Hematopoietic multipotent progenitor cell treated with erythropoietin and hydrocortisone succinate and interleukin-3 and kit ligand, for 15 days (in vitro differentiated cells): ENCODE measurements around the gene HPSE2.

Experiments used
- DNase-seq: peaks from one replicate; pipeline ENCODE4 v3.0.0-alpha.2; 2015; ENCODE audit warnings: low spot score

HPSE2 gene

DNA sequence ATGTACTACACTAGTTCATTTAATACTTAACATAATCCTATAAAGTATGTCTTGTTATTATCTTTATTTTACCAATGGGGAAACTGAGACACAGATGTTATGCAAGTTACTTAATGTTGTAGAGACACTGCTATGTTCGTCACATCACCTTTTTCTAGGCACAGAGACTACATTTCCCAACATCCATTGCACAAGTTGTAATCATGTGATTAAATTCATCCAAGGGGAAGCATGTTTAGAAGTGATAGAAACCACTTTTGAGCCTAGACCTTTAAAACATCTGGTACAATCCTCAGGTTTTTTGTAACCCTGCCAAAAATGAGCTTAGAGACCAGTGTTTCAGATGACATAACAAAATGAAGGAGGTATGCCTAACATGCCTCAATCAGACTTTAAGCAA lies 402.1 kb downstream of the HPSE2 start:
- no peak for DNase-seq

DNA sequence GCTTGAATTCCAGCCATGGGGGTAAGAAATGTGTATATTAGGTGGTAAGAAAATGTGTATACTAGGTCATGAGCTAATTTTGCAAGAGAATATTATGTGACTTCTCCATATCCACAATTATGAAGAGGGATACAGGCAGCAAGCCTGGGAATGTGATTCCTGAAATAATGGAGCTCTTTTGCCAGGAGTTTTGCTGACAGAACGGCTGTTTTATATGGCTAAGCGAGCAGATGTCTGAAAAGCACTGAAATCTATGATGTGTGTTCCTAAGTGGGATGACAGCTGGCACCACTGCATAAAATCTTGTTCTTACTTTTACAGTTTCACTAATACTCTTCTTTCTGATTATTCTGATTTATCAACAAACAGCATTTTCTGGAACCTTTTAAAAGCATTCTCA lies 402.9 kb downstream of the HPSE2 start:
- DNase-seq, result no peak

DNA sequence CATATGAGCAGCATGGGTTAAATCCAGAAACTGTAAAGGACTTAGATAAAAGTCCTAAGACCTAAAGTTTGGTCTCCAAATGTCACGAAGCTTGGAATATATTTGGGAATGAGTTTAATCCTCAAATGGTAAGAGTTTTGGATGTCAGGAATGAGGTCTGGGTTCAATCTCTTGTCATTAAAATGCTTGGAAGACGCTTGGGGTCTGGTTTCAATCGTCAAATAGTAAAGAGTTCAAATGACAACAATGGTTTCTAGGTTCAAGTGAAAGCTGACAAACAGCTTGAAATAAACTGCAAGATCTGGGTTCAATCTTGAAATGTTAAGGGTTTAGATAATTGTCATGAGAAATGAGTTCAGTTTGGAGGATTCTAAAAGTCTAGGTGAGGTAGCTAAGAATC lies 403.5 kb downstream of the HPSE2 start:
- no peak for DNase-seq

- DNase-seq, result no peak
These were observed 404.3 kb downstream of the HPSE2 start for GRCh38 chr10:98831391-98831790.

DNA sequence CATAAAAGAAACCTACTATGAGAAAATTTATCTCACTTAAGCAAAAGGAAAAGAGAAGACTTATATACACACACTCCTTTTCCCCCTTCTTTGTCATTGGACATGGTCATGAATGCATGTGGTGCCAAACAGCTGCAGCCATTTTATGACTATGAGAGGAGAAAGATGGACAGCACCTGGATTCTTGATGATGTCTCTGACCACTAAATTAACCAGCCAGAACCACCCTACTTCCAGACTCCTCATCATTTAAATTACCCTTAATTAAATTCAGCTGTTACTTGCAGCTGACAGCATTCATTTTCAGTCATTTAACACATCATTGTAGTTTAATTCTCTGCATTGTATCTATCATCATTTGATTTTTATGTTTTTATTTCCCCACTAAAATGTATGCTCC lies 409.9 kb downstream of the HPSE2 start:
- DNase-seq, result no peak

DNA sequence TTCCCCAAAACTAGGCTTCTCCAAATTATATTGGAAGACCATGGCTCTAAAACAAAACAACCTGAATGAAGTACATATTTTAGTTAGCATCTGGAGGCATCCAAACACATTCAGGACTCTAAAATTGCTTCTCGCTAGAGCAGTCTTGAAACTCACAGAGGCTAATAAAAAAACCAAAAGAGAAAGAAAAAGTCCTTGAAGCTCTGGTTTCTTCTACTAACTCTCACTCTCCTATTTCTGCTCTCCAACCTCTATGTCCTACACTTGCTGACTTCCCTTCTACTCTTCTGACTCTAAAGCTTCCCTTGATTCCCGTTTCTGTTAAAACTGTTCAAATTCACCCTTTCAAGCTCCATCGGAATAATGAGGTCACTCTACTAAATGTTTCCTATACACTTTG lies 418.3 kb downstream of the HPSE2 start:
- no peak for DNase-seq

DNA sequence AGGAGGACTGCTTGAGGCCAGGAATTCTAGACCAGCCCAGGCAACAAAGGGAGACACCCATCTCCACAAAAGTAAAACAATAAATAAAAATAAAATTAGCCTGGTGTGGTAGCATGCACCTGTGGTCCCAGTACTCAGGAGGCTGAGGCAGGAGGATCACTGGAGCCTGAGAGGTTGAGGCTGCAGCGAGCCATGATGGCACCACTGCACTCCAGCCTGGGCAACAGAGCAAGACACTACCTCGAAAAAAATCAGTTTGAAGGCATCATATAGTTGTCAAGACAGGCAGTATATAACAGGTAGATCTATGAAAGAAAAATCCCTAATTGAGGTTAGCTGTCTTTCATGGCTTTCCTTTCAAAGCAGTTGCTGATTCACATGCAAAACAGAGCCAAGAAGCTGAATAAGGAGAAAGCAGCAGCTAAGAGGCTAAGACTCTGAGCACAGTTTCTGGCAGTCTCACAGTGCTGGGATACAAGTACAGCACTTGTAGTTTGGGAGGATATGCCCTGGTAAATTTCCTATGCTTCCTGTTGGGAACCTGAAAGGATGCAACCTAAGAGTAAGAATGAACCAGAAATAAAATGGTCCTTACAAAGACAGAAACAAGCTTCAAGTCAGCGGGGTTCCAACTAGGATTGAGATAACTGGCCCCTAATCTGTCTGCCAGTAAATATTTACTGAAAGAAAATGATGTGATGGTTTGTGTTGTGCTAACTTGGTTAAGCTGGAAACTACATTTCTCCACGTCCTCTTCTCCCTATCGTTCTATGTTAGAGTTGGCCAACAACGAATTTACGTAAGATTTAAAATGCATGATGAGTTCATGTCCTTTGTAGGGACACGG lies 420.4 kb downstream of the HPSE2 start:
- DNase-seq, result no peak

- no peak for DNase-seq
These were observed 421.2 kb downstream of the HPSE2 start for GRCh38 chr10:98814470-98814869.

DNA sequence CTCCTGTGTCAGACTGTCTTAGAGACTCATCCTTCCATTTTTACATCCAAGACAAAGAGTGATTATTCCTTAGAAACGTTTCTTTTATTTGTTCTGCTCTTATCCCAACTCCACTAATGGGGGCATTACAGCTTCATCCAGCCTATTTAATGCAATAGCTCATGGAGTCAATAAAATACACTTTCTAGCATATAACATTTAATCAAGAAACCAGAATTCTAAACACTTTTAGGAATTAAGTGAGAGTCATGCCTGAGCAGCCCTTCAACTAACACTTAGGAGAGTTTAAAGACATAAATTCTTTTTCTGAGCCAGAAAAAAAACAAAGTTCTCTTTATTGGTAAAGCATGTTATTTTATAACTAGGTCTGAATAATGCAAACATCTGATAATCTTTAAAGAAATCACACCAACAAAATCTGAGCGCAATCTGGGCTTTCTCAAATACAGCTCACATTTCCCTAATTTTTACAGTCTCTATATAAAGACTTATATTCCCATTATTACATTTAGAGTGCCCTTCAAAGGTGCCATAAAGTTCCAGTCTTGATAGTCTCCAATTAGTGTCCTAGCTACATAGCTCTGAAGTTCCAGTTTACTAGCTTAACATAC lies 427.3 kb downstream of the HPSE2 start:
- no peak for DNase-seq

DNA sequence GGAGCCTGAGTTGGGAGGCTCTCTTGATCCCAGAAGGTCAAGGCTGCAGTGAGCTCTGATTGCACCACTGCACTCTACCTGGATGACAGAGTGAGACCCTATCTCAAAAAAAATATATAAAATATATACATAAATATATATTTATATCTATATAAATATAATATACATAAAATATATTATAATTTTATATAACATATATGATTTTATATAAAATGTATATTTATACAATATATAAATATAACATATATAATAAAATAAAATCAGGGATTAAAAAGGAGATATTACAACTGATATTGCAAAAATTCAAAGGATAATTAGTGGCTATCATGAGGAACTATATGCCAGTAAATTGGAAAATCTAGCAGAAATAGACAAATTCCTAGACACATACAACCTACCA lies 435.4 kb downstream of the HPSE2 start:
- no peak for DNase-seq

- DNase-seq, result no peak
These were observed 440.2 kb downstream of the HPSE2 start for GRCh38 chr10:98795467-98795866.

GRCh38 chr10:98790817-98791216 lies 444.8 kb downstream of the HPSE2 start:
- peak; percentile 36 for DNase-seq

GRCh38 chr10:98778277-98778759 lies 457.3 kb downstream of the HPSE2 start:
- DNase-seq, result no peak

DNA sequence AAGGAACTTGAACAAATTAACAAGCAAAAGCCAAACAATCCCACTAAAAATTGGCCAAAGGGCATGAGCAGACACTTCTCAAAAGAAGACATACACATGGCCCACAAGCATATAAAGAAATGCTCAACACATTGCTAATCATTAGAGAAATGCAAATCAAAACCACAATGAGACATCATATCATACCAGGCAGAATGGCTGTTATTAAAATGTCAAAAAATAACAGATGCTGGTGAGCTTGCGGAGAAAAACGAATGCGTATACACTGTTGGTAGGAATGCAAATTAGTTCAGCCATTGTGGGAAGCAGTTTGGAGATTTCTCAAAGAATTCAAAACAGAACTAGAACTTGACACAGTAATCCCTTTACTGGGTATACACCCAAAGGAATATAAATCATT lies 477.2 kb downstream of the HPSE2 start:
- DNase-seq, result no peak

DNA sequence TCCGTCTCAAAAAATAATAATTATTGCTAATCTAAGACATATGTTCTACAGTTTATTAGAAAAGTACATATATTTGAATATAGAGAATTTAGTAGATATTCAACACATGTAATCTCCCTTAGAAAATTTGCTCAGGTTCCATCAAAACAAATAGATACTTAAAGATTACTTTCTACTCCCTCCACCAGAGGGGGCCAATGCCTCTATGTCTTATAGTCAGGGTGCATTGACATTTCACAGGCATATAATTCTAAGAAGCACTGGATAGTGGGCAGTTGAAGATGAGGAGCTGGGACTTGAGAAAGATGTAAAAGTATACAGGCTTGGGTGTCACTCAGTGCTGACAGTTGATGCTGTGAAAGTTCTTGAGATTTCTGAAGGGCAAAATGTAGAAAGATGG lies 487.4 kb downstream of the HPSE2 start:
- DNase-seq, result peak; percentile 43

DNA sequence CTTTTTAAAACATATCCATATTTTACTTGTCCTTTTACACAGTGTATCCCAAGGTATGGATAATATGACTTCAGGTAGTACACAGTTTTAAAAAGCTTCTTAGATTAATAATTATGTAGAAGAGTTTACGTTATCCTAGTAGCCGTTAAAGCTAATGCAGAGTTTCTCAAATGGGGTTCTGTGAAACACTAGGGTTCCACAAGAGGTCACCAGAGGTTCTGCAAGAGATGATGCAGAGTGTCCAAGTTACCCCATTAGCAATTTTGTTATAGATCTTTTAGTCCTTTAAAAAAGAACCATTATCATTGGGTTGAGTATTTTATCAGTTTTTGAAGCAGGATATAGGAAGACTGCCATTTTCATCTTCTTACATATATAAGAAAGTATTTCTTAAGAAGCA lies 490.0 kb downstream of the HPSE2 start:
- peak; percentile 6 for DNase-seq

DNA sequence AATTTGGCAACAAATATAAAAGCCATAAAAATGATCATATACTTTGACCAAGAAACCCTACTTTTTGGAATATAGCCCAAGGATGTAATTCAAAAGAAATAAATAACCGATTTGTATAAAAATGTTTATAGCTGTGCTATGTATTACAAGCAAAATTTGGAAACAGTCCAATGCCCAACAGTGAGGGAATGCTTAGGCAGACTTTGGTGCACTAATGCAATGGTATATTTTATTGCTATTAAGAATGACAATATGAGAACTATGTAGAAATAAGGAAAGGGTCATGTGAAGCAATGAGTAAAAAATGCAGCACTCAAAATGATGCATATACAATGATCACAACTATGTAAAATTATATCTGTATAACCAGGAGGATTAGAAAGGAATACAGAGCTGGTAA lies 515.1 kb downstream of the HPSE2 start:
- no peak for DNase-seq

GRCh38 chr10:98713586-98713985 lies 522.1 kb downstream of the HPSE2 start:
- DNase-seq, result no peak

DNA sequence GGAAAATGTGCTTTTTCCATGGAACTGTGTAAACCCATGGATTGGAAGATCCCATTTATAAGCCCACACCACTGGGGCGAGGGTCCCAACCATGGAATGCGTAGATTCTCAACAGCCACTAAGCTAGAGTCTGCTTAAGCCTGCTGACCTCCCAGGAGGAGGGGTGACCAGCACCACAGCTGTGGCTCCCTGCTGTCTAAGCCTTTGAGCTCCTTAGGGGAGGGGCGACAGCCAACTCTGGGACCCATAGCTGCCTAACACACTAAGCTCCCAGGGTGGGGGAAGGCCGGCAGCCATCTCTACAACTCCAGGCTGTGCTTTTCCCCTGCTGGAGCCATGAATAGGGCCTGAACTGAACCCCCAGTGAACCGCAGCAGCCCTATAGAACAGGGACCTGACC lies 539.1 kb downstream of the HPSE2 start:
- DNase-seq, result no peak

DNA sequence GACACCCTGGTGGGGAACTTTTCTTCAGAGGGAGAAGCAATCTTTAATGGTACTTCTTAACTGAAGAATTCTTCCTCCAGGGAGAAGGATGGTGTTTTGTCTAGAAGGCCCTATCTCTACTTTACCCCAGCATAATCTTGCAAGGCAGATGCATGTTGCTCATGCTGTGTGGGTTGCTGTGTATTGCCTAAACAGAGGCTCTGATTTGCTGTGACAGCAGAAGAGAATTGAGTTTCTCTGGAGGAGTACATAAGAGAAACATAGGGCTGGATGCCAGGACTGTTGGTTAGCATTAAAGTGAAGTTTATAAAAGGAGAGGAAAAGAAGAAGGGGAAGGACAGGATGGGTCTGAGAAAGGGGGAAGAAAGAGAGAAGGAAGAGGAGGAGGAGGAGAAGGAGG lies 540.8 kb downstream of the HPSE2 start:
- no peak for DNase-seq

DNA sequence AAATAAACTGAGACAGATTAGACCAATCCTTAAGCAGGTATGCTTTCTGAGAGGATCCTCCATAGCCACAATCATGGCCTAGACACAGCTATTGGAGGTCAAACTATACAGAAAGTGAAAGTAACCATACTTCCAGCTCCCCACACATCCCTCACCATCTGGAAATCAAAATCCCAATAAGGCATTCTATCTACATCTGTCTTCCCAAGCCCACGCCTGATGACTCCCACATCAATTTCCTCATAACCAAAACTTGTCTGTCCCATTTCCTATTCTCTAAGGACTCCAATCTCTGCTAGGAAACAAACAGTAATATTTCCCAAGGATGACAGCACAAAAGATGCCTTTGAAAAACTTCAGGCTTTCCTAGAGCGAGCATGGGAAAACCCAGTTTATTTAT lies 541.6 kb downstream of the HPSE2 start:
- DNase-seq, result no peak

DNA sequence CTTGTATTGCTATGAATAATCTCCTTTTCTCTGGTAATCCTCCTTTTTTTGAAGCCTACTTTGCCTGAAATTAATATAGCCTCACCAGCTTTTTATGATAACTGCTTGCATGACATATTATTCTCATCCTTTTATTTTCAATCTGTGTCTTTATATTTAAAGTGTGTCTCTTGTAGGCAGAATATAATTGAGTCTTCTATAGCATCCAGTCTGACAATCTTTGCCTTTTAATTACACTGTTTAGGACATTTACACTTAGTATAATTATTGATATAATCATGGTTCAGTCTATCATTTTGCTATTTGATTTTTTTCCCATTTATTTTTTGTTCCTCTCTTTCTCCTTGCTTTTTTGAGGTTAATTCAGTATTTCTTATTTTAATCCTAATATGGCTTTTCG lies 548.0 kb downstream of the HPSE2 start:
- DNase-seq, result no peak

DNA sequence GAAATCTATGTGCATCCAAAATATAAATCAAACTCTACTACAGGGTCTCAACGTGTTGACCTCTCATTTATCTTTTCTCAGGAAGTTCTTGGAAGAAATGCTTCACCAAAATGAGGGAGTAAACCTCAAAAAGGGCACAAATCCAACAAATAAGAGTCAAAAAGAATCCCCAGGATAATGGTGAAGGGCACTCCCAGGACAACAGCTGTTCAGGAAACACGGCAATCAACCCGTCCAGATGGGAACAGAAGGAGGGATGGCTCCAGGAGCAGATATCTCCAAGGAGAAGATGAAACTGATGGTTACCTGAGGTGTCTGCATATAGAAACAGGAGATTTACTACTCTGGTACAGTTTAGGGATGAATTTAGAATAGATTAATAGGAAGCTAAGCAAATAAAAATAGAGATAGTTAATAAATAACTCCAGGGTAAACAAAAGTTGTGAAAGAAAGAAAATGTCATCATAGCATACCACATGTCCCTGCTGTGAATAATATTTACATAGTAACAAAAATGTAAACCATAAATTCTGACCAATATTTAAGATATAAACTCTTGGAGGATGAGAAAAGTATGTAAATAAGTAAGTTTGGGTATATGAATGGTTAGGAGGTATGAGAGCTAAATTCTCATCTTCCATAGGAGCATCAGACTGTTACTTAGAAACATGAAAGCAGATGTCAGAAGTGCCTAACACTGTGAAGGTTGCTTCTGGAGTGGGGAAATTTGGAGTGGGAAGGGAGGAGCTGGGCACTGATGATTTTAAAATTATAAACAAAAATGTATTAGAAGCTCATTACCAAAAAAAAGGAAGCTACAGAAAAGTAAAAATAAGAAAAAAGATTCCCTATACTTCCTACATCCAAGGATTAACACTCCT lies 551.4 kb downstream of the HPSE2 start:
- DNase-seq, result no peak
